Vagina (tissue), 2 donors: ENCODE measurements around the gene ANKRD30B.
"Not testable (repeated sequence)": the region's sequence is repeated elsewhere in the genome, so short reads cannot be mapped to it uniquely, and the experiment has no call there.

Experiments
- CTCF ChIP-seq, 3 experiments: fragments of 450-650 bp in 2 of 3; fragments of 200-600 bp in 1 of 3; sonication (generic) in 1 of 3; IDR thresholded peaks; one replicate each; pipeline ENCODE4 v1.5.1; 2017 to 2019; ENCODE audit warnings: antibody characterized with exemption in 3 of 3, mild to moderate bottlenecking in 2 of 3, moderate library complexity in 2 of 3
- POLR2A ChIP-seq, 2 donors: fragments of 450-650 bp; IDR thresholded peaks; one replicate each; pipeline ENCODE4 v1.6.1; 2017; ENCODE audit warnings: antibody characterized with exemption in 2 of 2, mild to moderate bottlenecking in 2 of 2, moderate library complexity in 2 of 2

GRCh38 chr18:14855634-14856033 is 107.7 kb downstream of the ANKRD30B start:
- TF ChIP-seq CTCF, POLR2A (IDR thresholded peaks at IDR 0.05): not testable (repeated sequence)
